Measurements from ENCODE around the gene APOE.
A peak's percentile ranks its signal among the peaks of the same experiment; 100 is the strongest.

Gene APOE

GRCh38 chr19:44954649-44955504 is 49.3 kb downstream of the APOE start, which contains the start of gene CLPTM1:
TSS of gene CLPTM1 (plus strand) at chr19:44955380. CDS start at chr19:44955396, 16 bp downstream.
- DNase-seq (ENCODE audit: low spot score) = peak; percentile 96

GRCh38 chr19:44955505-44956439 is 50.2 kb downstream of the APOE start:
- no peak for DNase-seq (ENCODE audit: low spot score)

GRCh38 chr19:44957526-44957925 is 51.9 kb downstream of the APOE start:
- DNase-seq (ENCODE audit: low spot score) = no peak

- no peak for DNase-seq (ENCODE audit: low spot score)
Measured at GRCh38 chr19:44958090-44958489, 52.5 kb downstream of the APOE start.

Data from germinal center (tissue), 1 donor.